ENCODE data around the gene USP12. TPM values are rescaled to one million over a fixed set of nuclear protein-coding genes. Genes with fewer than 3 reads are reported as not detected.

The USP12 gene
- total and polyA plus RNA-seq, 4 donors, result 5.7 to 43.7 (median 11.9) TPM

DNA sequence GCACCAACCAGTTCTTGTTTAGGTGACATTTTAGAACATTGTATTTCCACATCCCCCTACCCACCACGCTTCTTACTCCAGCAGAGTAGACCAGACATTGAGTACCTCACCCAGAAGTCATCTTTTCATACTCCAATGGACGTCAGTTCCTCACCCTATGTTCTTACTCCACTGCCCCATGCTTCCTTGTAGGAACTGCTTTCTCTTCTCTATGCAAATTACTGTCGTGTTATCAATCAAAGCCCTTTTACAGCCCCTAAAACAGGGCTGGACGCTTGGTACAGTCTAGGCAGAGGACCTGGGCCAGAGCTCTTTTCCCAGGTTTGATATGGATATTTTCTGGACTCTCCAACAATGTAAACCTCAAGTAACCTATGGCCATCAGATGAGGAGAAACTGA, 58.2 kb downstream of the USP12 start:
- Histone ChIP-seq H3K4me1 (ENCODE audit: control insufficient read depth in 4 of 4, insufficient read depth in 4 of 4, low read length in 3 of 4) (peaks cover 0 to 6% (median 3%) of the 10 kb centered on the region in 4 donors), H3K4me3 (ENCODE audit: low read depth in 1 of 3, low read length in 3 of 3) (no peak overlapping the region), H3K9me3 (ENCODE audit: control insufficient read depth in 4 of 4, low read length in 3 of 4) (no peaks in the 10 kb centered on the region), H3K36me3 (ENCODE audit: control insufficient read depth in 4 of 4, insufficient read depth in 3 of 4, low read depth in 1 of 4, low read length in 3 of 4) (peaks cover 0 to 4% (median 1%) of the 10 kb centered on the region in 4 donors), H3K27me3 (ENCODE audit: control insufficient read depth in 4 of 4, insufficient read depth in 4 of 4, low read length in 3 of 4) (no peaks in the 10 kb centered on the region), H3K27ac (ENCODE audit: low read depth in 1 of 2, low read length in 2 of 2) (no peak overlapping the region), H3K9ac (ENCODE audit: low read depth in 1 of 2, low read length in 2 of 2) (no peak overlapping the region)
- 93% methylated on average over 4 of the region's 4 CpGs for WGBS
- TF ChIP-seq HNF4A (conservative IDR thresholded peaks at IDR 0.05), result no peak
- no peak for DNase-seq (ENCODE audit: low spot score)

DNA sequence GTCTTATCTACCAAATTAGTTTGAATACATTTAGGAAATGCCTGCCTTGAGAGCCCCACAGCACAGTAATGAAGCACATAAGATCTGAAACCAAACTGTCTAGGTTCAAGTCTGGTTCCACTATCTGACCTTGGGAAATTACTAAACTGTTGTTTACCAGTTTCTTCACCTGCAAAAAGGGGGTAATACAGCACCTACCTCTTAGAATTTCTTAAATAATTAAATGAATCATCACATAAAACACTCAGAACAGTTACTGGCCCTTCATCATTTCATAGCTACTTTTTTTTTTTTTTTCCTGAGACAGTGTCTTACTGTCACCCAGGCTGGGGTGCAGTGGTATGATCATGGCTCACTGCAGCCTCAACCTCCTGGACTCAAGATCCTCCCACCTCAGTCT, 59.6 kb downstream of the USP12 start:
- Histone ChIP-seq H3K9me3 (ENCODE audit: control insufficient read depth in 4 of 4, low read length in 3 of 4) (no peaks in the 10 kb centered on the region), H3K27me3 (ENCODE audit: control insufficient read depth in 4 of 4, insufficient read depth in 4 of 4, low read length in 3 of 4) (no peaks in the 10 kb centered on the region), H3K36me3 (ENCODE audit: control insufficient read depth in 4 of 4, insufficient read depth in 3 of 4, low read depth in 1 of 4, low read length in 3 of 4) (peaks cover 0 to 4% (median 1%) of the 10 kb centered on the region in 4 donors), H3K4me1 (ENCODE audit: control insufficient read depth in 4 of 4, insufficient read depth in 4 of 4, low read length in 3 of 4) (peaks cover 0 to 6% (median 3%) of the 10 kb centered on the region in 4 donors), H3K9ac (ENCODE audit: low read depth in 1 of 2, low read length in 2 of 2) (no peak overlapping the region), H3K27ac (ENCODE audit: low read depth in 1 of 2, low read length in 2 of 2) (no peak overlapping the region), H3K4me3 (ENCODE audit: low read depth in 1 of 3, low read length in 3 of 3) (no peak overlapping the region)
- no peak for DNase-seq (ENCODE audit: low spot score)
- TF ChIP-seq, protein P1, sequence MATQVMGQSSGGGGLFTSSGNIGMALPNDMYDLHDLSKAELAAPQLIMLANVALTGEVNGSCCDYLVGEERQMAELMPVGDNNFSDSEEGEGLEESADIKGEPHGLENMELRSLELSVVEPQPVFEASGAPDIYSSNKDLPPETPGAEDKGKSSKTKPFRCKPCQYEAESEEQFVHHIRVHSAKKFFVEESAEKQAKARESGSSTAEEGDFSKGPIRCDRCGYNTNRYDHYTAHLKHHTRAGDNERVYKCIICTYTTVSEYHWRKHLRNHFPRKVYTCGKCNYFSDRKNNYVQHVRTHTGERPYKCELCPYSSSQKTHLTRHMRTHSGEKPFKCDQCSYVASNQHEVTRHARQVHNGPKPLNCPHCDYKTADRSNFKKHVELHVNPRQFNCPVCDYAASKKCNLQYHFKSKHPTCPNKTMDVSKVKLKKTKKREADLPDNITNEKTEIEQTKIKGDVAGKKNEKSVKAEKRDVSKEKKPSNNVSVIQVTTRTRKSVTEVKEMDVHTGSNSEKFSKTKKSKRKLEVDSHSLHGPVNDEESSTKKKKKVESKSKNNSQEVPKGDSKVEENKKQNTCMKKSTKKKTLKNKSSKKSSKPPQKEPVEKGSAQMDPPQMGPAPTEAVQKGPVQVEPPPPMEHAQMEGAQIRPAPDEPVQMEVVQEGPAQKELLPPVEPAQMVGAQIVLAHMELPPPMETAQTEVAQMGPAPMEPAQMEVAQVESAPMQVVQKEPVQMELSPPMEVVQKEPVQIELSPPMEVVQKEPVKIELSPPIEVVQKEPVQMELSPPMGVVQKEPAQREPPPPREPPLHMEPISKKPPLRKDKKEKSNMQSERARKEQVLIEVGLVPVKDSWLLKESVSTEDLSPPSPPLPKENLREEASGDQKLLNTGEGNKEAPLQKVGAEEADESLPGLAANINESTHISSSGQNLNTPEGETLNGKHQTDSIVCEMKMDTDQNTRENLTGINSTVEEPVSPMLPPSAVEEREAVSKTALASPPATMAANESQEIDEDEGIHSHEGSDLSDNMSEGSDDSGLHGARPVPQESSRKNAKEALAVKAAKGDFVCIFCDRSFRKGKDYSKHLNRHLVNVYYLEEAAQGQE (IDR thresholded peaks at IDR 0.05), result no peak
- TF ChIP-seq YY1 (IDR thresholded peaks at IDR 0.05), result no peak
- TF ChIP-seq, protein P2, sequence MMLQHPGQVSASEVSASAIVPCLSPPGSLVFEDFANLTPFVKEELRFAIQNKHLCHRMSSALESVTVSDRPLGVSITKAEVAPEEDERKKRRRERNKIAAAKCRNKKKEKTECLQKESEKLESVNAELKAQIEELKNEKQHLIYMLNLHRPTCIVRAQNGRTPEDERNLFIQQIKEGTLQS (IDR thresholded peaks at IDR 0.05), result no peak
- TF ChIP-seq, protein P3, sequence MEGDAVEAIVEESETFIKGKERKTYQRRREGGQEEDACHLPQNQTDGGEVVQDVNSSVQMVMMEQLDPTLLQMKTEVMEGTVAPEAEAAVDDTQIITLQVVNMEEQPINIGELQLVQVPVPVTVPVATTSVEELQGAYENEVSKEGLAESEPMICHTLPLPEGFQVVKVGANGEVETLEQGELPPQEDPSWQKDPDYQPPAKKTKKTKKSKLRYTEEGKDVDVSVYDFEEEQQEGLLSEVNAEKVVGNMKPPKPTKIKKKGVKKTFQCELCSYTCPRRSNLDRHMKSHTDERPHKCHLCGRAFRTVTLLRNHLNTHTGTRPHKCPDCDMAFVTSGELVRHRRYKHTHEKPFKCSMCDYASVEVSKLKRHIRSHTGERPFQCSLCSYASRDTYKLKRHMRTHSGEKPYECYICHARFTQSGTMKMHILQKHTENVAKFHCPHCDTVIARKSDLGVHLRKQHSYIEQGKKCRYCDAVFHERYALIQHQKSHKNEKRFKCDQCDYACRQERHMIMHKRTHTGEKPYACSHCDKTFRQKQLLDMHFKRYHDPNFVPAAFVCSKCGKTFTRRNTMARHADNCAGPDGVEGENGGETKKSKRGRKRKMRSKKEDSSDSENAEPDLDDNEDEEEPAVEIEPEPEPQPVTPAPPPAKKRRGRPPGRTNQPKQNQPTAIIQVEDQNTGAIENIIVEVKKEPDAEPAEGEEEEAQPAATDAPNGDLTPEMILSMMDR (IDR thresholded peaks at IDR 0.05; ENCODE audit: low read depth, low read length, missing input control), result no peak
- TF ChIP-seq JUND (IDR thresholded peaks at IDR 0.05), result no peak
- TF ChIP-seq TAF1 (conservative IDR thresholded peaks at IDR 0.05), result no peak
- no peak for TF ChIP-seq NR2F2 (IDR thresholded peaks at IDR 0.05)
- no peak for TF ChIP-seq HNF4A (conservative IDR thresholded peaks at IDR 0.05)
- no peak for TF ChIP-seq FOXA2 (IDR thresholded peaks at IDR 0.05)
- TF ChIP-seq FOXA1 (IDR thresholded peaks at IDR 0.05), result no peak
- TF ChIP-seq, protein P4, sequence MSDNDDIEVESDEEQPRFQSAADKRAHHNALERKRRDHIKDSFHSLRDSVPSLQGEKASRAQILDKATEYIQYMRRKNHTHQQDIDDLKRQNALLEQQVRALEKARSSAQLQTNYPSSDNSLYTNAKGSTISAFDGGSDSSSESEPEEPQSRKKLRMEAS (IDR thresholded peaks at IDR 0.05), result no peak
- no peak for TF ChIP-seq GABPA (IDR thresholded peaks at IDR 0.05 in 1 of 2, conservative IDR thresholded peaks at IDR 0.05 in 1 of 2)
- TF ChIP-seq RXRA (IDR thresholded peaks at IDR 0.05), result no peak

All from liver (tissue), 9 donors.